ENCODE data around the gene PAQR7.

DNA sequence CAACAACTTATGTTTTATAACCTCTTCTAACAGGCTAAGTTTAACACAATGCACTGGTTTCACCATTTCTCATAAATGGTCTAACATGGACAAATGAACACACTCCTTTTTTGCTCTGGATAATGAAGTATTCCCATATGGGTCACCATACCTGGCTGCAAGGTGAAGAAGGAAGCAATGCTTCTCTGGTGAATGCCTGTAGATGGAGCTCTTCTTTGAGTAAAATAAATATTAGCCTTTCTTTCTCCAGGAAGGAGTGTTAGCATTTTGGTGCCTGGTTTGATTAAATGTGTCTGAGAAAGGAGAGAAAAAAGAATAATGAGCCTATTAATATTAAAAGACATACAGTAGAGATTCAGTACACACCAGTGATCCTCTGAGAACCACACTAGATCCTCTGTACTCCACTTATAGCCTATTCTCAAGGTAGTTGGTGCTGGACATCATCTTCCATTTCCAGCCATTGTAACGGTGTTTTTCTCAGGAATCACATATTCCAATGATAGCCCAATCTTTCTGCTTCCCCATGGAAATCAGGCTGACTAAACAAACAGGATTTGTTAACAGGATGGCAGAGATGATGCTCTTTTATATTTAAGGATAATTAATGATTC lies 38.1 kb downstream of the PAQR7 start:
- TF ChIP-seq POLR2A (IDR thresholded peaks at IDR 0.05; ENCODE audit: low read length) (no peak), GATA1 (IDR thresholded peaks at IDR 0.05; ENCODE audit: low read depth, low read length) (no peak)

Measured in erythroblast (primary cell).